Right forelimb (tissue), 1 donor: ENCODE measurements around the gene NSFL1C.
"Not testable (repeated sequence)": the region's sequence is repeated elsewhere in the genome, so short reads cannot be mapped to it uniquely, and the experiment has no call there.

Experiments used
- DNase-seq: peaks from one replicate; pipeline ENCODE4 v3.0.0-alpha.2; 2018

Gene NSFL1C

GRCh38 chr20:1420066-1420465, 46.6 kb downstream of the NSFL1C start:
- no peak for DNase-seq

DNA sequence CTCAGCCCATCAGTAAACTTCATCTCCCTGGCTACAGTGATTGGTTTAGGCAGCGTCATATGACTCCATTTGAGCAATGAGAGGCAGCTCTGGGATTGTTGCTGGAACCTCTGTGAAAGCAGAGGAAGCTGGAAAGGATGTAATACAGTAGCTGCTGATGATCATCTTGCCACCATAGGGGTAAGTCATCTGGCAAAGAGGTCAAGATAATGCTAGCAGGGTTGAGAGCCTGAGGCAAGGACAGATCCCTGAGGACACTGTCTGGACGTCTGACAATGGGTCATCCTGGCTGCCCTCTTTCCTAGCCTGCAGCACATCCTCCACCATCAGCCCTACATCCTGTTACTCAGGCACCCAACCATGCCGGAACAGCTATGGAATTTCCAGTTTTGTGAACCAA, 48.3 kb downstream of the NSFL1C start:
- DNase-seq: no peak

GRCh38 chr20:1417790-1418189, 48.9 kb downstream of the NSFL1C start:
- no peak for DNase-seq

GRCh38 chr20:1417273-1417672, 49.4 kb downstream of the NSFL1C start:
- DNase-seq: no peak

- DNase-seq: no peak
Measured at GRCh38 chr20:1415667-1416468, 50.8 kb downstream of the NSFL1C start.

DNA sequence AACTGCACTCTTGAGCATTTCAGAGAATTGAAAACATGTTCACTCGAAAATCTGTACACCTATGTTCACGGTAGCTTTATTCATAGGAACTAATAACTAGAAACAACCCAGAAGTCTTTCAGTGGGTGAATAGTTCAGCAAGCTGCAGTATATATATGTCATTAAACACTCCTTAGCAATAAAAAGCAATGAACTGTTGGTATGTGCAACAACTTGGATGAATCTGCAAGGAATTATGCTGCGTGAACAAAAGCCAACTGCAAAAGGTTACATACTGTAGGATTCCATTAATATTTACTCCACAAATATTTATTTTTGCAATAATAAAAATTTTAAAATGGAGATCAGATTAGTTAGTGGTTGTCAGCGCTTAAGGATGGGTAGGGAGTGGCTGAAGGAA, 51.7 kb downstream of the NSFL1C start:
- DNase-seq: no peak

DNA sequence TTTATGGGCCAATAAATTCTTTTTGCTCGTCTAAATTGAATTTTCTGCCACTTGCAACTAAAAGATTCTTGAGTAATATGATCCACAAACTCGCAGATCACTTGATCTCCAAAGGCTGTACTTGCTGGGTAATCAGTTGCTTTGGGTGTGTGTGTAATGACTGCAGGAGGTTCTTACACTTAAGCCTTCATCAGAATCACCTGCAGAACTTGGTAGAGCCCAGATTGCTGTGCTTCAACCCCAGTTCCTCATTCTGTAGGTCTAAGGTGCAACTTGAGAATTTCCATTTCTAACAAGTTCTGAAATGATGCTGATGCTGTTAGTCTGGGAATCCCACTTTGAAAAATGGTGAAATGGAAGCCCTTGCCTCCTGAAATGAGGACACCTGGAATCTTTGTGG, 60.8 kb downstream of the NSFL1C start:
- DNase-seq: no peak

DNA sequence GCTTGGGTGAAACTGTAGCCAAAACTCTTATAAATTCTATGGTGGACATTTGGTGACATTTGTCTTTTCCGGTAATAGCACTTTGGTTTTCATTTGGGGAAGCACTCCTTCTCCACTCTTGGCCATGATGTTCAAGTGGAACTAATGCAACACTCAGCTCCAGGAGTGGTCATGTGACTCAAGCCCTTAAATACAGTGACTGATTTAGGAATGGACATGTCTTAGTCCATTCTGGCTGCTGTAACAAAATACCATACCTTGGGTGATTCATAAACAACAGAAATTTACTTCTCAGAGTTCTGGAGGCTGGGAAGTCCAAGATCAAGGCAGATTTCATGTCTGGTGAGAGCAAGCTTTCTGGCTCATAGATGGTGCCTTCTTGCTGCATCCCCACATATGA, 63.0 kb downstream of the NSFL1C start:
- no peak for DNase-seq

DNA sequence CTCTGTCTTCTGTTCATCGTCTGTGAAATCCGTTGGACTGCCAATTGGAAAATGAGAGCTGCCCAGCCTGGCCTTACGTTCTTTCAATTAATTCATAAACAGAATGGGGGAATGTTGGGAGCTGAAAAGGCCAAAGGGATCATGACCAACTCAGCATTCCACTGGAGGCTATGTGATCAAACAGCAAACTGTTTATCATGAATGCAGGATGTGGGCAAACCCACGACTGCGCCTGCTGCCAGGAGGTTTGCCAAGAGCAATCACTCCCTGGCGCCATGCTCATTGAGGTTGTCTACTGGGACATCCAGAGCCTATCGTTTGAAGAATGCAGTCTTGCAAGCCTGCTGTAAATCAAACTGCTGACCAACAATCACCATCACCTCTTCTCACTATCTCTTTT, 64.5 kb downstream of the NSFL1C start:
- no peak for DNase-seq

- no peak for DNase-seq
Measured at GRCh38 chr20:1401451-1401907, 65.2 kb downstream of the NSFL1C start.

DNA sequence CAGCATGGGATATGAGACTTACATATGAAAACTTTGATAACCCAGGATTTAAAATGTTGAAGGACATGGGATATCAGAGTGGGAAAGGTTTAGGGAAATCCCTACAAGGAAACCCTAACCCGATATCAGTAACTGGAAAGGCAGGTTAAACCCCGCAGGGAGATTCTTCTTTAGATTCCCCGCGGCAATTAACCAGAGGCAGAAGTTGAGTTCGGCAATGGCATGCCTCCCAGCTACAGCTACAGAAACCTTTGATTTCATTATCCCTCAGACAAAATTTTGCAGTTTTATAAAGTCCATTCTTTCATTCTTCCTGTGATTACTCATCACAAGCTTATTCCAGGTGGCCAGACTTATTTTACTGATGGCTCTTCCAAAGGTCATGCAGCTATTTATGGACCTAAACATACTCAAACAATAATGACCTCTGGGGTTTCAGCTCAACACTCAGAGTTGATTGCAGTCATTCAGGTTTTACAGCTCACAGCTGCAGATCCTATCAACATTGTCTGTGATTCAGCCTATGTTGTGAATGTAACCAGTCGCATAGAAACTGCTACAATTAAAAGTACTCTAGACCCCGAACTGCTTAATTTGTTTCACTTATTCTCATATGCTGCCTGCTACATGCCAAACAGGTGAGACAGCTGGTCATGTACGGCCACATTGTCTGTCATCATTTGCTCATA, 66.8 kb downstream of the NSFL1C start:
- not testable (repeated sequence) for DNase-seq

GRCh38 chr20:1398185-1398584, 68.5 kb downstream of the NSFL1C start:
- DNase-seq: not testable (repeated sequence)

DNA sequence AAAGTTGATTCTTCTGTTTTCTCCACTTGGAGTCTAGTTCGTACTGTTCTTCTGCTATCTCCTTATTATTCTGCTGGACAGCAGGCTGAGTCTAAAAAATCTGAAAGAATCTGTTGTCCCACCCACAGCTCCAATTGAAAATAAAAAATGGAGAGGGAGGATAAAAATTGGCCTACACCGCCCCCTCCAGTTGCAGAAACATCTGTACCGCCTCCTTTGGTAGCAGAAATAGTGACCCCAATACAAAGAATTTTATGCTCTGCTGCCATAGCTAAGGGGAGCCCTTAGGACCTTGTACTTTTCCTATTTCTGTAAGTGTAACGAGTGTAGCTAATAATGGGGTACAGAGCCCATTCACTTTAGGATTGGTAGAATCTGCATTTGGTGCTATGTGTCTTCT, 68.9 kb downstream of the NSFL1C start:
- DNase-seq: no peak

- DNase-seq: no peak
Measured at GRCh38 chr20:1396702-1397101, 69.9 kb downstream of the NSFL1C start.

DNA sequence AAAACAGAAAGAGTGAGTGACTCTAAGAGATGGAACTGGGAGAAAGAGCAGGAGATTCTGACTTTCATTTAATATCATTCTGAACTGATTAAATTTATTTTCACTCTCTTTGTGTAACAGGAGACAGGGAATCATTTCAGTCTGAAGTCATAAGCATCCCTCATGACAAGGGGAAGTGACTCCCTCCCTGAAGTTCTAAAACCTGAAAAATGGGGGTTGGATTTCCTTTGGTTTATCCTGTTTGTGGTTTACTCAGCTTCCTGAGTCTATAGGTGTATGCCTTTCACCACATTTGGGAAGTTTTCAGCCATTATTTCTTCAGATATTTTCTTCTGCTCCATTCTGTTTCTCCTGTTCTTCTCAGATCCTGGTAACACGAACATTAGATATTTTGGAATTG, 70.4 kb downstream of the NSFL1C start:
- no peak for DNase-seq

DNA sequence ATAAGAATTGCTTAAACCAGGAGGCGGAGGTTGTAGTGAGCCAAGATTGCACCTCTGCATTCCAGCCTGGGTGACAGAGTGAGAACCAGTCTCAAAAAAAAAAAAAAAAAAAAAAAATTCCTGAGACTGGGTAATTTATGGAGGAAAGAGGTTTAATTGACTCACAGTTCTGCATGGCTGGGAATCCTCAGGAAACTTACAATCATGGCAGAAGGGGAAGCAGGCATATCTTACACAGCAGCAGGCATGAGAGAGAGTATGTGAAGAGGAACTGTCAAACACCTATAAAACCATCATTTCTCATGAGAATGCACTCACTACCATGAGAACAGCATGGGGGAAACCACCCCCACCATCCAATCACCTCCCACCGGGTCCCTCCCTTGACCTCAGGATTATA, 72.0 kb downstream of the NSFL1C start:
- no peak for DNase-seq

- no peak for DNase-seq
Measured at GRCh38 chr20:1393507-1393882, 73.2 kb downstream of the NSFL1C start.

DNA sequence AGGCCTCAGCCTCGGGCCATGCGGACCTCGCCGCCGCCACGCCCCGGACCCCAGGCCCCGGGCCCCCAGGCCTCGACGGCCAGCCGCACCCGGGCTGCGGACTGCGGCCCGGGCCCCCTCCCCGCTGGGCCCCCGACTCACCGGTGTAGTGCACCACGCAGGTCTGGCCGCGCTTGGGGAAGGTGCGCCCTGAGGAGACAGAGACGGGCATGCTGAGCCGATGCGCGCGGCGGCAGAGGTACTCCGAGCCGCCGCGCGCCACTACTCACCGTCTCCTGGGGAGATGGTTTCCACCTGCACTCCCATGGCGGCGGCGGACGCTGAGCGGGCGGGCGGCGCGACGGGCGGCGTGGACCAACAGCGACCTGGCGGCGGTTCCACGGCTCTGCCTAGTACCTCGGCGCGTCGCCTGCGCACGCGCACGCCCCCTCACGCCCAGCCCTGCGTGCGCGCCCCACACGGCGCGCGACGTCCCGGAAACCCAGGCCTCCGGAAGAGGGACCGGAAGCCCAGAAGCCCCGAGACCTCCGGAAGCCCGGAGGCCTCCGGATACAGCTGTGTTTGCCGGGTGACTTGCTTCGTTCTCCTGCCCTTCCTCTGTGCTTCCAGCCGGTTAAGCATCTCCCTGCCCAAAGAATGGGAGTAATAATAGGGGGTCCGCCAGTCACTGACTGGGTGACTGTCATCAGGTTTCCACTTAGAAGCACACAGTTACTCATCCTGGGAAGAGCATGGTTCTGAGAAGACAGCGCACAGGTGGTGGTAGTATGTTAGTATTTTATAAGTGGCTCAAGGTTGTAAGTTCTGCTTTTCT, 73.7 kb downstream of the NSFL1C start, which contains the start of gene FKBP1A:
Gene FKBP1A, minus strand, starts transcription at position 362 of the 814 bp plus-strand sequence. Its CDS starts 56 bp downstream, at position 306.
- DNase-seq: peak; percentile 97

- no peak for DNase-seq
Measured at GRCh38 chr20:1392443-1392692, 74.3 kb downstream of the NSFL1C start.
